Suprapubic skin (tissue), 4 donors: ENCODE data around the gene PPME1. TPM values are rescaled to one million over a fixed set of nuclear protein-coding genes. Genes with fewer than 3 reads are reported as not detected.

Source experiments
- DNase-seq, 2 donors: peaks; one replicate each; pipeline ENCODE4 v3.0.0-alpha.2; 2019; ENCODE audit warnings: low spot score in 2 of 2
- H3K27ac ChIP-seq: fragments of 200-600 bp; sonication (generic); one replicate; pipeline ENCODE4 v1.5.1; 2019
- H3K27me3 ChIP-seq: fragments of 200-600 bp; sonication (generic); one replicate; pipeline ENCODE4 v1.5.1; 2019
- H3K36me3 ChIP-seq: fragments of 200-600 bp; sonication (generic); one replicate; pipeline ENCODE4 v1.5.1; 2019
- H3K4me1 ChIP-seq: fragments of 200-600 bp; sonication (generic); one replicate; pipeline ENCODE4 v1.5.1; 2019
- H3K4me3 ChIP-seq: fragments of 200-600 bp; sonication (generic); one replicate; pipeline ENCODE4 v1.5.1; 2019; ENCODE audit warnings: mild to moderate bottlenecking
- H3K9me3 ChIP-seq: fragments of 200-600 bp; sonication (generic); one replicate; pipeline ENCODE4 v1.5.1; 2019
- CTCF ChIP-seq, 2 donors: fragments of 200-600 bp in 1 of 2; fragments of 450-650 bp in 1 of 2; sonication (generic) in 1 of 2; IDR thresholded peaks; one replicate each; pipeline ENCODE4 v1.5.1; 2016 to 2019; ENCODE audit warnings: antibody characterized with exemption in 2 of 2, mild to moderate bottlenecking in 1 of 2, moderate library complexity in 1 of 2
- EP300 ChIP-seq: sonication (generic); formaldehyde crosslinking; IDR thresholded peaks from one replicate; pipeline ENCODE4 v1.6.1; 2017; ENCODE audit warnings: antibody characterized with exemption
- POLR2A ChIP-seq, 2 donors: fragments of 450-650 bp; IDR thresholded peaks; one replicate each; pipeline ENCODE4 v1.6.1; 2017; ENCODE audit warnings: antibody characterized with exemption in 2 of 2, mild to moderate bottlenecking in 2 of 2, moderate library complexity in 2 of 2
- POLR2AphosphoS5 ChIP-seq, 3 donors: sonication (generic); formaldehyde crosslinking; IDR thresholded peaks; one replicate each; pipeline ENCODE4 v1.6.1; 2017; ENCODE audit warnings: antibody characterized with exemption in 3 of 3
- WGBS: methylation state at CpG from one replicate; pipeline ENCODE4 v1.1.5; 2018; 5-methylcytosine and 5-hydroxymethylcytosine counted together
- total RNA-seq, 4 donors: library from RNA; depleted of rRNA; stranded (reverse); fragments of >200 nt; gene quantifications; one replicate each; pipeline ENCODE4 v1.1.0, GENCODE V29; 2016

PPME1 gene
- total RNA-seq, 4 donors from 2014 or later = 31.3 to 47.1 (median 40.6) TPM

GRCh38 chr11:74255741-74256375 lies 84.8 kb downstream of the PPME1 start:
- no peak for TF ChIP-seq EP300
- peak; percentile 77 to 89 for TF ChIP-seq CTCF (IDR thresholded peaks at IDR 0.05)
- Histone ChIP-seq H3K9me3 (no peaks in the 10 kb centered on the region), H3K4me3 (no peak overlapping the region), H3K36me3 (peaks cover 44% of the 10 kb centered on the region), H3K27me3 (no peaks in the 10 kb centered on the region), H3K27ac (no peak overlapping the region), H3K4me1 (peaks cover 4% of the 10 kb centered on the region)
- 48% methylated on average over 5 of the region's 5 CpGs for WGBS
- no peak for DNase-seq

DNA sequence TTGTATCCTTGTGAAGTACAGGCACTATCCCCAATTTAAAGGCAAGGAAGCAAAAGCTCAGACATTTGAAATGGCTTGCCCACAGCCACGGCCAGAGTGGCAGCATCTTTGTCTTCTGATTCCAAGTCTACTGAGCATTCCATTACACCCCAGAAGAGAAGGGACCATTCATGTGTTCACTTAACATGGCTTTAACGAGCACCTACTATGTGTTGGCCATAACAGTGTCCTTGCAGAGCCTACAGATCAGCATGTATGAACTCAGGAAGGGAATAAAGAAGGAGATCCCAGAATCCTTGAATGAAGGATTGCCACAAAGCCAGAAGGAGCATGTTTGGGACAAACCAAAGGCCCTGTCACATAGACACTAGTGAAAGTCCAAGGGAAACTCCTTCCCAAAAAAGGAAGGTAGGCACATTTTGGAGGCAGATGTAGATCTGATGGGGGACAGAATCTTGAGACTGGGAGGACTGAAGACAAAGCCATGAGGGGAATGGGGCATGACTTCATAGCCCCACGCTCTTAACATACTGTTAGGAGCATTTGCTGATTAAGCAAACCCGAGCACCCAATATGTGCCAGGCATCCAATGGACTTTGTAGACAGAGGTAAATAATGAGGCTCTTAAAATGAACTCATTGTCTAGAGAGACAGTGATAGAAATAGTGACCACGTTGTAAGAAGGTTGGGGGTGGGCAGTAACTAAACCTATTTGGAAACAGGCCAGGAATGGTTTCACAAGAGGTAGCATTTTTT lies 85.5 kb downstream of the PPME1 start:
- TF ChIP-seq POLR2AphosphoS5 (IDR thresholded peaks at IDR 0.05) (no peak), POLR2A (IDR thresholded peaks at IDR 0.05) (no peak), CTCF (IDR thresholded peaks at IDR 0.05) (no peak), EP300 (no peak)
- WGBS = 81% methylated on average over 5 of the region's 5 CpGs

DNA sequence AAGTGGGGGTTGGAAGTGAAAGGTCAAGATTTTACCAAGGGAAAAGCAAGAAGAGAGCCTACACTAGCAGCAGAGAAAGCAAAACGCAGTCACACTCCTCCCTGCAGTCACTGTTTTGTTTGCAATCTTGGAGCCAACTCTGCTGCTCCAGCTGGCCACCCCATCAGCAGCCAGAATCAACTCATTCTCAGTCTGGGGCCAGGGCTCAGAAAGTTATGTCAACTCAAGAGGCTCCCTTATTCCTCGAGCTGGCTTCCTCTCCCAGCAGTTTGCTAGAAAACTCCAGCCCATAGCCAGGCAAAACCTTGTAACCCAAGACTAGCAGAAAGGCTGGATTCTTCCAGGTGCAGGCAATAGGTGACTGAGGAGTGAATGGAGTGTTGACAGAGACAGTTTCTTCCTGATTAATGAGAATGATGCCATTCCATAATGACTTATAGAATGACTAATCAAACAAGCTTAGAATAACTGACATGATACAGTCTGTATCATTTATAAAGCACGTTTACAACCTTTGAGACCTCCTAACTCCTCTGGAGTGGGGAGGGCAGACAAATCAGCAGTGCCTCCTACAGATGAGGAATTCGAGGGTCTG lies 87.0 kb downstream of the PPME1 start:
- Histone ChIP-seq H3K36me3 (peaks cover 22% of the 10 kb centered on the region), H3K4me3 (no peak overlapping the region), H3K27me3 (no peaks in the 10 kb centered on the region), H3K4me1 (peaks cover 4% of the 10 kb centered on the region), H3K27ac (no peak overlapping the region), H3K9me3 (no peaks in the 10 kb centered on the region)
- DNase-seq = no peak
- no peak for TF ChIP-seq POLR2AphosphoS5 (IDR thresholded peaks at IDR 0.05)
- no peak for TF ChIP-seq EP300
- no peak for TF ChIP-seq CTCF (IDR thresholded peaks at IDR 0.05)
- no peak for TF ChIP-seq POLR2A (IDR thresholded peaks at IDR 0.05)
- WGBS = 51% methylated on average over 4 of the region's 4 CpGs

More for the DNA sequence above, 85.5 kb downstream of the PPME1 start:
- Histone ChIP-seq H3K4me3 (no peak overlapping the region), H3K27ac (no peak overlapping the region), H3K4me1 (peaks cover 4% of the 10 kb centered on the region), H3K9me3 (no peaks in the 10 kb centered on the region), H3K27me3 (no peaks in the 10 kb centered on the region), H3K36me3 (peaks cover 37% of the 10 kb centered on the region)
- no peak for DNase-seq

GRCh38 chr11:74262725-74263124 lies 91.6 kb downstream of the PPME1 start:
- TF ChIP-seq CTCF (IDR thresholded peaks at IDR 0.05) (no peak), POLR2AphosphoS5 (IDR thresholded peaks at IDR 0.05) (no peak), EP300 (no peak), POLR2A (IDR thresholded peaks at IDR 0.05) (no peak)
- no peaks in the 10 kb centered on the region for H3K36me3 ChIP-seq
- H3K27me3 ChIP-seq = no peaks in the 10 kb centered on the region
- DNase-seq = no peak
- H3K27ac ChIP-seq = no peak overlapping the region
- WGBS = 83% methylated on average over 2 of the region's 2 CpGs
- H3K9me3 ChIP-seq = no peaks in the 10 kb centered on the region
- peaks cover 3% of the 10 kb centered on the region for H3K4me1 ChIP-seq
- no peak overlapping the region for H3K4me3 ChIP-seq

GRCh38 chr11:74265256-74265655 lies 94.2 kb downstream of the PPME1 start:
- no peak for TF ChIP-seq CTCF (IDR thresholded peaks at IDR 0.05)
- no peak for TF ChIP-seq POLR2AphosphoS5 (IDR thresholded peaks at IDR 0.05)
- no peak for TF ChIP-seq EP300
- no peak for TF ChIP-seq POLR2A (IDR thresholded peaks at IDR 0.05)
- Histone ChIP-seq H3K27ac (no peak overlapping the region), H3K4me1 (peaks cover 3% of the 10 kb centered on the region), H3K4me3 (no peak overlapping the region), H3K27me3 (peaks cover 3% of the 10 kb centered on the region), H3K9me3 (no peaks in the 10 kb centered on the region), H3K36me3 (no peaks in the 10 kb centered on the region)
- no peak for DNase-seq
- 100% methylated on average over 1 of the region's 1 CpG for WGBS
